Subcutaneous adipose tissue (tissue), 4 donors: ENCODE results near the gene TMEM25. TPM values are rescaled to one million over a fixed set of nuclear protein-coding genes. Genes with fewer than 3 reads are reported as not detected.

Source experiments
- CTCF ChIP-seq: fragments of 450-650 bp; IDR thresholded peaks from one replicate; pipeline ENCODE4 v1.5.1; 2016; ENCODE audit warnings: low read depth, mild to moderate bottlenecking, control low read depth, antibody characterized with exemption, moderate library complexity
- total RNA-seq, 4 donors: library from RNA; depleted of rRNA; stranded (reverse); fragments of >200 nt; gene quantifications; one replicate each; pipeline ENCODE4 v1.1.0, GENCODE V29; 2016

TMEM25 gene
- 10 to 100 TPM in 3 of 4 donors, 1 to 10 TPM in 1; 6.8 to 21.9 (median 14.4) TPM for total RNA-seq

DNA sequence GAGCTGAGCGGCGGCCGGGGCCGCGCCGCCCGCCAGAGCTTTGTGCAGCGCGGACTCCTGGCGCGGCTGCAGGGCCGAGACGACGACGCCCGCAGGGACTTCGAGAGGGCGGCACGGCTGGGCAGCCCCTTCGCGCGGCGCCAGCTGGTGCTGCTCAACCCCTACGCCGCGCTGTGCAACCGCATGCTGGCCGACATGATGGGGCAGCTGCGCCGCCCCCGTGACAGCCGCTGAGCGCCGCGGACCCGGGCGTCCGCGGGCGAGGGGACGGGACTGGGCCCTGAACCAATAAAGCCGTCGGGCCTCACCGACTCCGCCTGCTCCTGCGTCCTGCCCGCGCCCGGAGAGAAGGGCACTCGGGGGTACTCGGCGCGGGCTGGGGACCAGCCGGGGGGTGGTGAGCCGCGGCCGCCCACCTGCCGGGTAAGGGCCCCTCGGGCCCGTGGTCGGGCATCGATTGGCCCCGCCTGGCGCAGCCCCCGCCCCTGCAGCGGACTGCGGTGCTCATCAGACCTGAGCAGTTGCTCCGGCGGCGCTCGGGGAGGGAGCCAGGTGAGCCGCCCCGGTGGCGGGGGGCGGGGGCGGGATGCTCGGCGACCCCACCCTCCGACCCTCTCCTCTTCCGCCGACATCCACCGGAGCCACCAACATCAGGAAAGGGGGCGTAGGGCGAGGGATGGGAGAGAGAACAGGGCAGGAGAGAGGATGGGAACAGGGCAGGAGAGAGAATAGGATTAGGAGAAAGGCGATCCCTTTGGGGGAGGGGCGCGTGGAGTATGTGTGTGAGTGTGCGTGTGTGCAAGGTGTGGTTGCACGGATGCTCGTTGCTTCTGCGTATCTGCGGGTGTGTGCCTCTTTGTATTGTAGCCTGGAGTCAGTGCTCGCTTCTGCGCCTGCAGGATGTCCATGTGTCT is at the start of gene TMEM25:
Gene TMEM25 (plus strand): TSS at position 510 of the 914 bp plus-strand sequence. CDS start 610 bp downstream, outside the sequence.
- no peak for TF ChIP-seq CTCF

DNA sequence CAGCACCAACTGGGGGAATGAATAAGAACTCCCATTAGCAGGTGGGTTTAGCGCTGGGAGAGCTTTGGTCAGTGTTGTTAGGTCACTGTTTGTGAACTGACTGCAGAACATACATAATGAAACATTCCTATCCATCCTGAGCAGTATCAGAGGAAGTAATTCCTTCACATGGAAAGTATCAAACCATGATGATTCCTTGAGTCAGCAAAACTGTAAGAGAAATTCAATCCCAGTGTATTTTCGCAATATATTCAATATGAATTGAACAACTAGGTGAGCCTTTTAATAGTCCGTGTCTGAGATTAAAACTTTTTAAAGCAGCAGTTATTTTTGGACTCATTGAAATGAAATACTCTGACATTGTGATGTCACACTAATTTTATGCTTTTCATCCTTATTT is 46.6 kb upstream of the TMEM25 start:
- no peak for TF ChIP-seq CTCF

DNA sequence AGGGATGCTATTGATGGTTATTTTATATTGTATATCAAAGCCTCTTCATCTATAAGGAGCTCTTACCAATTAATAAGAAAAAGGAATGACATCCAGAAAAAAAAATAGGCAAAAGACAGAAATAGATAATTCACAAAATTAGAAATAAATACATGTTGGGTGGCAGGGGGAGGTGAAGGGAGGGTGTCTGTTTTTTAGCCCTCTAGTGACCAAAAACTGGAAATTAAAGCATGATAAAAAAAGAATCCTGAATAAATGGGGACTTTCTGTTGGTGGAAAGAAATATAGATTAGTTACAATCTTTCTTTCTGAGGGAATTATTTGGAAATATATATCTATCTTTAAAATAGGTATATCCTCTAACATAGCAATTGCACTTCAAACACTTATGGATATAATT is 45.7 kb upstream of the TMEM25 start:
- TF ChIP-seq CTCF = no peak

GRCh38 chr11:118488480-118489109 is 42.4 kb upstream of the TMEM25 start:
- no peak for TF ChIP-seq CTCF

DNA sequence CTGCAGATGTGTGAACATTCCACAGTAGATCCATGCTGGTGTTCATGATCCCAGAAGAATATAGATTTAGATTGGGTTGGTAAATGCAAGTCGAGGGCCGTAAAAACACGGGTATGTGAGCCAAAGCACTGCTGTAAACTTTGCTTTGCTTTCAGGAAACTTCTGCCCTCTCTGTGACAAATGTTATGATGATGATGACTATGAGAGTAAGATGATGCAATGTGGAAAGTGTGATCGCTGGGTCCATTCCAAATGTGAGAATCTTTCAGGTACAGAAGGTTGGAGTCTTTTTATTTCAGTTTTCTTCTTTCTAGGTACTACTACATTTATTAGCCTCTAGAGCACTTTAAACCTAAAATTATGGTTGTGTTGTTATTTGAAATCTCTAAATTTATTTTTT is 40.0 kb upstream of the TMEM25 start:
- no peak for TF ChIP-seq CTCF

- no peak for TF ChIP-seq CTCF
These were observed 33.2 kb upstream of the TMEM25 start for GRCh38 chr11:118497831-118498230.

DNA sequence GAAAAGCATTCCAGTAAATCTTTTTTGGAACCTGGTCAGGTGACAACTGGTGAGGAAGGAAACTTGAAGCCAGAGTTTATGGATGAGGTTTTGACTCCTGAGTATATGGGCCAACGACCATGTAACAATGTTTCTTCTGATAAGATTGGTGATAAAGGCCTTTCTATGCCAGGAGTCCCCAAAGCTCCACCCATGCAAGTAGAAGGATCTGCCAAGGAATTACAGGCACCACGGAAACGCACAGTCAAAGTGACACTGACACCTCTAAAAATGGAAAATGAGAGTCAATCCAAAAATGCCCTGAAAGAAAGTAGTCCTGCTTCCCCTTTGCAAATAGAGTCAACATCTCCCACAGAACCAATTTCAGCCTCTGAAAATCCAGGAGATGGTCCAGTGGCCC is 27.8 kb upstream of the TMEM25 start:
- TF ChIP-seq CTCF = no peak
